Measurements from ENCODE around the gene TNFRSF25.

The TNFRSF25 gene

DNA sequence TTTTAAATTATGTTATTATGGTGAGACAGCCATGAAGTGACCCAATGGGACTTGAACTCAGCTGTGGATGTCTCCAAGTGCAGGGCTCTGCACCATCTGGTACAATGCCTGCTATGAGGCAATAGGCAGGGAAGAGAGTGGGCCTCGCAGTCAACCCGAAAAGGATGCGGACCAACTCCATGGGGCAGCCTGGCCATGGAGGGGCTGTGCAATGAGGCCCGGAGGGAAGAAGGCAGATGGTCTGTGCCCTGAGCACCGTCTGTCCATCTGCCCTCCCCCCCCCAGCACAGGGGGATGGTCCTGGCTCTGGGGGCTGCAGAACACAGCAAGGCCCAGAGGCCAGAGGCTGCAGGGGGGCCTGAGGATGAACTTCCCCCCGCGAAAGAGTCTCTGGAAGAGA, 24.4 kb downstream of the TNFRSF25 start:
- TF ChIP-seq FOXP2 (optimal IDR thresholded peaks at IDR 0.05; ENCODE audit: borderline replicate concordance, extremely low read depth, extremely low read length, insufficient read depth) = no peak
- no peak for TF ChIP-seq SIN3A (IDR thresholded peaks at IDR 0.05; ENCODE audit: borderline replicate concordance, insufficient read depth, low read length)
- TF ChIP-seq, protein P1, sequence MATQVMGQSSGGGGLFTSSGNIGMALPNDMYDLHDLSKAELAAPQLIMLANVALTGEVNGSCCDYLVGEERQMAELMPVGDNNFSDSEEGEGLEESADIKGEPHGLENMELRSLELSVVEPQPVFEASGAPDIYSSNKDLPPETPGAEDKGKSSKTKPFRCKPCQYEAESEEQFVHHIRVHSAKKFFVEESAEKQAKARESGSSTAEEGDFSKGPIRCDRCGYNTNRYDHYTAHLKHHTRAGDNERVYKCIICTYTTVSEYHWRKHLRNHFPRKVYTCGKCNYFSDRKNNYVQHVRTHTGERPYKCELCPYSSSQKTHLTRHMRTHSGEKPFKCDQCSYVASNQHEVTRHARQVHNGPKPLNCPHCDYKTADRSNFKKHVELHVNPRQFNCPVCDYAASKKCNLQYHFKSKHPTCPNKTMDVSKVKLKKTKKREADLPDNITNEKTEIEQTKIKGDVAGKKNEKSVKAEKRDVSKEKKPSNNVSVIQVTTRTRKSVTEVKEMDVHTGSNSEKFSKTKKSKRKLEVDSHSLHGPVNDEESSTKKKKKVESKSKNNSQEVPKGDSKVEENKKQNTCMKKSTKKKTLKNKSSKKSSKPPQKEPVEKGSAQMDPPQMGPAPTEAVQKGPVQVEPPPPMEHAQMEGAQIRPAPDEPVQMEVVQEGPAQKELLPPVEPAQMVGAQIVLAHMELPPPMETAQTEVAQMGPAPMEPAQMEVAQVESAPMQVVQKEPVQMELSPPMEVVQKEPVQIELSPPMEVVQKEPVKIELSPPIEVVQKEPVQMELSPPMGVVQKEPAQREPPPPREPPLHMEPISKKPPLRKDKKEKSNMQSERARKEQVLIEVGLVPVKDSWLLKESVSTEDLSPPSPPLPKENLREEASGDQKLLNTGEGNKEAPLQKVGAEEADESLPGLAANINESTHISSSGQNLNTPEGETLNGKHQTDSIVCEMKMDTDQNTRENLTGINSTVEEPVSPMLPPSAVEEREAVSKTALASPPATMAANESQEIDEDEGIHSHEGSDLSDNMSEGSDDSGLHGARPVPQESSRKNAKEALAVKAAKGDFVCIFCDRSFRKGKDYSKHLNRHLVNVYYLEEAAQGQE (IDR thresholded peaks at IDR 0.05; ENCODE audit: insufficient read depth in 1 of 2, low read depth in 2 of 2, low read length in 2 of 2) = no peak
- TF ChIP-seq TAF1 (IDR thresholded peaks at IDR 0.05; ENCODE audit: borderline replicate concordance, insufficient read depth, low read length) = no peak
- no peak for TF ChIP-seq POLR2AphosphoS5 (IDR thresholded peaks at IDR 0.05; ENCODE audit: low read depth, low read length)

DNA sequence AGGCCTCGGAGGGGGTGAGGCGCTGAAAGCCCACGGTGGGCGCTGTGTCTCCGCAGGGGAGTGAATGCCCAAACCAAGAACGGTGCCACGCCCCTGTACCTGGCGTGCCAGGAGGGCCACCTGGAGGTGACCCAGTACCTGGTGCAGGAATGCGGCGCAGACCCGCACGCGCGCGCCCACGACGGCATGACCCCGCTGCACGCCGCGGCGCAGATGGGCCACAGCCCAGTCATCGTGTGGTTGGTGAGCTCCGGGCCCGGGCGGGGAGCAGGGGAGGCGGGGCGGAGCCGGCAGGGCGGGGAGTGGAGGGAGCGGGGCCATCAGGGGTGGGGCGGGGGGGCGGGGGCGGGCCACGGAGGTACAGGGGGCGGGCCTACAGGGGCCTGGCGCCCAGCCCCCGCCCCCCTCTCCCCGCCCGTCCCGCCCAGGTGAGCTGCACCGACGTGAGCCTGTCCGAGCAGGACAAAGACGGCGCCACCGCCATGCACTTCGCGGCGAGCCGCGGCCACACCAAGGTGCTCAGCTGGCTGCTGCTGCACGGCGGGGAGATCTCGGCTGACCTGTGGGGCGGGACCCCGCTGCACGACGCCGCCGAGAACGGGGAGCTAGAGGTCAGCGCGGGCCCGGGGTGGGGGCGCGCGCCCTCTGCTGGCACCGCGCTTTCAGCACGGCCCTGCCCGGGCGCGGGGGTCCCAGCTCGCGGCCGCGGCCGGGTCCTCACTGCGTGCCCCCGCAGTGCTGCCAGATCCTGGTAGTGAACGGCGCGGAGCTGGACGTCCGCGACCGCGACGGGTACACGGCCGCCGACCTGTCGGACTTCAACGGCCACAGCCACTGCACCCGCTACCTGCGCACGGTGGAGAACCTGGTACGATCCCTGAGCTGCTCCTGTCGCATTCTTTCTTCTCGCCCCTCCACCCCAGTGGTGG, 25.5 kb downstream of the TNFRSF25 start:
- no peak for TF ChIP-seq TAF1 (IDR thresholded peaks at IDR 0.05; ENCODE audit: borderline replicate concordance, insufficient read depth, low read length)
- TF ChIP-seq, protein P1 (IDR thresholded peaks at IDR 0.05; ENCODE audit: insufficient read depth in 1 of 2, low read depth in 2 of 2, low read length in 2 of 2) = no peak
- TF ChIP-seq FOXP2 (optimal IDR thresholded peaks at IDR 0.05; ENCODE audit: borderline replicate concordance, extremely low read depth, extremely low read length, insufficient read depth) = no peak
- no peak for TF ChIP-seq SIN3A (IDR thresholded peaks at IDR 0.05; ENCODE audit: borderline replicate concordance, insufficient read depth, low read length)
- no peak for TF ChIP-seq POLR2AphosphoS5 (IDR thresholded peaks at IDR 0.05; ENCODE audit: low read depth, low read length)

DNA sequence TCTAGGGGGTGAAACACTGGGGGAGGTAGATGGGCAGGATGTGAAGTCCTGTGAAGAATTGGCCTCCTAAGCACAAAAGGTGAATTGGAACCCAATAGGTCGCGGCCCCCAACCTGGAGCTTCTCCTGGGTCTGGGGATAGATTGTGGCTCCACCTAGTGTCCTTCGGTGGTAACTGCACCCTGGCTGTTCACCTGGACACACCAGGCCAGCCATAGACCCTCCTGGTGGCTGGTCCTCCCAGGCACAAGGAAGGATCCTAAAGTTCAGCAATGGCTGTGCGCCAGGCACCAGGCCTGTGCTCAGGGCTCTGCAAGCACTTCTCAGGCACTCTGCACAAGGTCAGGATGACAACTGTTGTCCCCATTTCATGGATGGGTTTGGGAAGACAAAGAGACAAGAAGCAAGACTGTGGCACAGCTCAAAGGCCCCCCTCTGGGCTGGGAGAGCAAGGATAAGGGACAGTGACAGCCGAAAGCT, 27.9 kb downstream of the TNFRSF25 start:
- TF ChIP-seq SIN3A (IDR thresholded peaks at IDR 0.05; ENCODE audit: borderline replicate concordance, insufficient read depth, low read length) (no peak), POLR2AphosphoS5 (IDR thresholded peaks at IDR 0.05; ENCODE audit: low read depth, low read length) (no peak), FOXP2 (optimal IDR thresholded peaks at IDR 0.05; ENCODE audit: borderline replicate concordance, extremely low read depth, extremely low read length, insufficient read depth) (no peak), TAF1 (IDR thresholded peaks at IDR 0.05; ENCODE audit: borderline replicate concordance, insufficient read depth, low read length) (no peak)
- TF ChIP-seq, protein P1 (IDR thresholded peaks at IDR 0.05; ENCODE audit: insufficient read depth in 1 of 2, low read depth in 2 of 2, low read length in 2 of 2) = no peak

DNA sequence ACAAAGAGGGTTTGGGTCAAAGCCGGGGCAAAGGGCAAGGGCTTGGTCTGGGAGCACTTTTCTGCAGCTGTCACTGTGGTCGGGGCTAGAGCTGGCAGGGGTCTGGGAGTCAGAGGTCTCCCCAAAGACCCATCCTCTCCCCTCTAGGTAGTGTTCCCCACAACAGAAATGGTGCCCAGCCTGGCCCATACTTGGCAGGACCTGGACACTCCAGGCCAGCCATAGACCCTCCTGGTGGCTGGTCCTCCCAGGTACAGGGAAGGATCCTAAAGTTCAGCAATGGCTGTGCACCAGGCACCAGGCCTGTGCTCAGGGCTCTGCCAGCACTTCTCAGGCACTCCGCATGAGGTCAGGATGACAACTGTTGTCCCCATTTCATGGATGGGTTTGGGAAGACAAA, 30.4 kb downstream of the TNFRSF25 start:
- no peak for TF ChIP-seq SIN3A (IDR thresholded peaks at IDR 0.05; ENCODE audit: borderline replicate concordance, insufficient read depth, low read length)
- TF ChIP-seq TAF1 (IDR thresholded peaks at IDR 0.05; ENCODE audit: borderline replicate concordance, insufficient read depth, low read length) = no peak
- TF ChIP-seq FOXP2 (optimal IDR thresholded peaks at IDR 0.05; ENCODE audit: borderline replicate concordance, extremely low read depth, extremely low read length, insufficient read depth) = no peak
- TF ChIP-seq POLR2AphosphoS5 (IDR thresholded peaks at IDR 0.05; ENCODE audit: low read depth, low read length) = no peak
- TF ChIP-seq, protein P1 (IDR thresholded peaks at IDR 0.05; ENCODE audit: insufficient read depth in 1 of 2, low read depth in 2 of 2, low read length in 2 of 2) = no peak

Measured in PFSK-1 (cell line).